ENCODE data around the gene USP36. TPM values are rescaled to one million over a fixed set of nuclear protein-coding genes. Genes with fewer than 3 reads are reported as not detected.

The USP36 gene
- total and polyA plus RNA-seq, 9 of the 15 experiments (the other 6 are each of a cell fraction or from before 2014, with no cell fraction given) = 6.4 to 72.8 (median 22.5) TPM

GRCh38 chr17:78794864-78795640, 45.6 kb downstream of the USP36 start:
- BruUV-seq (replicated peaks) = no TSS peak
- Histone ChIP-seq H4K20me1 (replicated peaks; ENCODE audit: control insufficient read depth, insufficient read depth, low read length) (peaks cover 6% of the 10 kb centered on the region; the same call in 1 of the 2 replicates), H3K4me1 (replicated peaks in 1 of 2; ENCODE audit: control insufficient read depth in 2 of 2, insufficient read depth in 2 of 2, low read length in 2 of 2) (no peaks in the 10 kb centered on the region; a peak in 1 of 5 replicates), H3K79me2 (ENCODE audit: control insufficient read depth, insufficient read depth, low read length) (no peaks in the 10 kb centered on the region), H3K9ac (ENCODE audit: insufficient read depth in 1 of 2, low read depth in 2 of 2, low read length in 2 of 2) (no peak overlapping the region), H3K4me2 (ENCODE audit: insufficient read depth, low read length) (no peak overlapping the region), H3K9me1 (ENCODE audit: control insufficient read depth, insufficient read depth, low read length) (no peaks in the 10 kb centered on the region), H3K27me3 (ENCODE audit: control insufficient read depth in 2 of 2, insufficient read depth in 2 of 2, low read length in 2 of 2) (no peaks in the 10 kb centered on the region), H3K27ac (ENCODE audit: extremely low read depth, low read depth, low read length) (no peak overlapping the region), H3K4me3 (no peak overlapping the region), H3K9me3 (replicated peaks; ENCODE audit: control insufficient read depth, insufficient read depth, low read depth, low read length) (no peaks in the 10 kb centered on the region), H3K36me3 (ENCODE audit: control insufficient read depth, insufficient read depth, low read length) (peaks cover 69% of the 10 kb centered on the region), H2AFZ (ENCODE audit: low read depth, low read length) (no peak overlapping the region)
- ChIA-PET POLR2A (interaction anchor here (1.2 kb wide), 2 partner anchors 10 to 15 kb away, joined by 4 to 6 read pairs; no protein-coding TSS in a partner anchor), CTCF (ENCODE audit: low intra/inter-chr PET ratio) (no interaction called here)
- TF ChIP-seq ZNF707 (CRISPR knock-in tag; conservative IDR thresholded peaks at IDR 0.05) = no peak
- TF ChIP-seq FOXO4 (CRISPR knock-in tag; IDR thresholded peaks at IDR 0.05) = no peak
- TF ChIP-seq GTF2A2 (tag; IDR thresholded peaks at IDR 0.05) = no peak
- no peak for TF ChIP-seq HNRNPK (IDR thresholded peaks at IDR 0.05; ENCODE audit: low read depth, low read length, poor library complexity, severe bottlenecking)
- no peak for TF ChIP-seq RB1 (IDR thresholded peaks at IDR 0.05; ENCODE audit: low read depth)
- TF ChIP-seq SMARCB1 (IDR thresholded peaks at IDR 0.05; ENCODE audit: insufficient read length, low read depth) = no peak
- no peak for TF ChIP-seq ZNF311 (CRISPR knock-in tag; IDR thresholded peaks at IDR 0.05)
- no peak for TF ChIP-seq SMARCA4 (IDR thresholded peaks at IDR 0.05)
- no peak for TF ChIP-seq ZBTB5 (IDR thresholded peaks at IDR 0.05)
- TF ChIP-seq NCOA4 (IDR thresholded peaks at IDR 0.05; ENCODE audit: partially characterized antibody) = no peak
- no peak for TF ChIP-seq CBX1 (IDR thresholded peaks at IDR 0.05; ENCODE audit: low read depth)
- TF ChIP-seq ZFP1 (CRISPR knock-in tag; IDR thresholded peaks at IDR 0.05) = no peak
- no peak for TF ChIP-seq BACH1 (tag; IDR thresholded peaks at IDR 0.05)
- no peak for TF ChIP-seq ZNF143 (CRISPR knock-in tag; IDR thresholded peaks at IDR 0.05)
- DNase-seq (ENCODE audit: extremely low read depth in 1 of 4, low spot score in 3 of 4) = no peak
- 91% methylated on average over 20 of the region's 22 CpGs for WGBS (ENCODE audit: insufficient coverage, low coverage, missing lambda C conversion rate)
- FAIRE-seq = no peak
- no peak for ATAC-seq
- intact Hi-C loops (cut with micrococcal nuclease) = no loop called here
- in situ Hi-C loops (cut with MboI) = no loop called here

Data from K562 (cell line).